Stimulated activated CD4-positive, alpha-beta T cell treated with anti-CD3 and anti-CD28 coated beads, Interleukin-15, amount 100 ng/mL, for 24 hours (primary cell): ENCODE data around the gene BUB1B.

ENCODE experiments used
- DNase-seq: peaks from one replicate; pipeline ENCODE4 v3.0.0-alpha.2; 2020

BUB1B gene

DNA sequence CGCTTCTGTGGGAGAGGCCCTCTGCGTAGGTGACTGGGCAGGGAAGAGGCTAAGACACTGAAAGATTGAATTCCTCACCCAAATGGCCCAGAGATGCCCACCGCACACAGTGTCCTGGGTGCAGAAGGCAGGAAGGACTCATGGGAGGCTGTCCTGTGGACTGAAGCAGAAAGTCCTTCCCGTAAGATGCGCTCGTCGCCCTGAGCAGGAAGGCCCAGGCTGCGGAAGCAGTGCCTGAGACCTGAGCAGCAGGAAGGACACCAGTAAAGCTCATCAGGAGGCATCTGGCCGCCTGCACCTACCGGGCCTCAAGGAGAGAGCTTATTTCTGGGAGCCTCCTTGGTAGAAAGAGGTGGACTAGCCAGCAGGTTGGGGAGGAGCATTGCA, 81.3 kb downstream of the BUB1B start:
- no peak for DNase-seq

DNA sequence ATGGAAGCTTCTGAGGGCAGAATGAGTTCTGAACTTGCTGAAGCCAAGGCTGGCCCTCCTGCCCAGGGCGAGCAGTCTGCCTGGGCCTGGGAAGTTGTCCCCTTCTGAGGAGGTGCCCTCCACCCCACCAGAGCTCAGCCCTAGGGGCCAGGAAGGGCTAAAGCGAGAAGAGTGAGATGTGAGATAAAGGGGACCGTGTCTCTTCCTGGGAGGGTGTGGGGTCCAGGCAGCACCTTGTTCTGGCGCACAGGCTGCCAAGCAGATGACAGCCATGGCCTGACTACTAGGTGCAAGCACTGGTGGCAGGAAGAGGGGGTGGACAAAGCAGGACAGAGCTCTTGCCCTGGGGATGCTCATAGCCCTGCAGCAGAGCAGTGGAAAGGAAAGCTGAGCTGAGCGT, 81.7 kb downstream of the BUB1B start:
- DNase-seq, result no peak

GRCh38 chr15:40243126-40243810, 82.4 kb downstream of the BUB1B start:
- no peak for DNase-seq

- no peak for DNase-seq
Measured at GRCh38 chr15:40244961-40245523, 84.2 kb downstream of the BUB1B start.

DNA sequence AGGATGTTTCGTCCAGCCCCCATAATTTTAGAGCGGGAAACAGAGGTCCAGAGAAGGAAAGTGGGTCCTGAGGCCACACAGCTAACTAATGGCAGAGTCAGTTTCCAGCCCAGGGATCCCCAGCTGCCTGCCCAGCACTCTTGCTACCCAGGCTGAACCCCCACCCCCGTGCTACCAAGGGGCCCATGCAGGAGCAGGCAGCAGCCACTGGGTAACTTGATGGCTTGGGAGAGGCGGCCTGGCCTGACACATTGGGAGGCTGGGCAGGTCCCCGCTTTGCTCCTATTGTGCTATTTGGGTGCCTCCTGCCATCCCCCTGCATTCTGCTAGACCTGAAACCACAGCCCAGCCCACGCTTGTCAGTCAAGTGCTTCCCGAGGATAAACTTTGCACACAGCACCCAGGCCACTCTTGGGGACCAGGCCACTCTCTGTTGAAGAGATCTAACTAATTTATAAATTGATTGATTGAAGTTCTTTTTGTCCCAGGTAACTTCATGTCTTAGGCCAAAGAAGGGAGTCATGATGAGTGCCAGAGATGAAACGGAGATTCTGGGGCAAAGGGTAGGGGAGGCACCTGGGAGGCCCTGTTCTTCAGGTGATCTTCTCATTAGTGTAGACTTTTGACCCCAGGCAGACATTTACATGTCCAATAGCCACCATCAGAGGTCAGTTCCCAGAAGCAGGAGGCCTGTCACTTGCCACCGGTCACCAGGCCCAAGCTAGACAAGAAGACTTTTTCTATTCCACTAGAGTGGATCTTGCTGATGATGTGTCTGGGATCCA, 85.0 kb downstream of the BUB1B start:
- DNase-seq, result no peak

GRCh38 chr15:40246496-40247280, 85.8 kb downstream of the BUB1B start:
- no peak for DNase-seq

- DNase-seq, result no peak
Measured at GRCh38 chr15:40247406-40247971, 86.6 kb downstream of the BUB1B start.

GRCh38 chr15:40248006-40248783, 87.3 kb downstream of the BUB1B start:
- no peak for DNase-seq

DNA sequence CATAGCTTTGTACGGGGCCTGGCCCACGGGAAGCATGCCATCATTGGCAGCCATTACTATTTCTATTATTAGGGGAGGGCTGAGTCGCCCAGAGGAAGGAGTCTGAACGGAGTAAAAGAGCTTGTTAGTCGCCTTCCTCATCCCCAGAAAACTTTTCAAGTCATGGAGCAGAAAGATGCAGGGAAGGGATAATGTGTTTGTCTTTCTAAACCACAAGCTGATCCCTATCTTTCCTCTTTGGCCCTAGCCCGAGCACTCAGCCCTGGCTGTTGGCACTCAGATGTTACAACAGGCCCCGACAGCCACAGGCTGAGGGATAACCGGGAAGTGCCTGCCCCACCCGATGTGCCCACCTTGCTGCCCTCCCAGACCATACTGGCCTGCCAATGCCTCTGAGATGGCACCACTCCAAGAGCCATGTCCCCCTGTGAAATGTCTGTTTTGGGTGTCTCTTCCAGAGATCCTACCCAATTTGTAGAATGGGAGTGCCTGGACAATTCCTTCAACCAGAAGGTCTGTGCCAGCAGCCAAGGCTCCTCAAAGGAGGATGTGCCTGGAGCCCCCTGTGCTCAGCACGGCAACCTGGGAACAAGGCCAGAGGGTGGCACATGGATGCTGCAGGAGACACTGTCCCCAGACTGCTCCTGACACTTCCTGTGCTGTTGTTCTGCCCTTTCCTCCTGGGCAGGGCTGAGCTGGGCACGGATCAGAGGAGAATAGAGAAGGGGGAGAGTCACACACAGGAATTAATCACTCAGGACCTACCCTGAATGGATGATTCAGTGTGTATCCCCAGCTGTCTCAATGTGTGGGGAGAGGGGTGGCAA, 88.8 kb downstream of the BUB1B start:
- no peak for DNase-seq

GRCh38 chr15:40250304-40250656, 89.4 kb downstream of the BUB1B start:
- no peak for DNase-seq

DNA sequence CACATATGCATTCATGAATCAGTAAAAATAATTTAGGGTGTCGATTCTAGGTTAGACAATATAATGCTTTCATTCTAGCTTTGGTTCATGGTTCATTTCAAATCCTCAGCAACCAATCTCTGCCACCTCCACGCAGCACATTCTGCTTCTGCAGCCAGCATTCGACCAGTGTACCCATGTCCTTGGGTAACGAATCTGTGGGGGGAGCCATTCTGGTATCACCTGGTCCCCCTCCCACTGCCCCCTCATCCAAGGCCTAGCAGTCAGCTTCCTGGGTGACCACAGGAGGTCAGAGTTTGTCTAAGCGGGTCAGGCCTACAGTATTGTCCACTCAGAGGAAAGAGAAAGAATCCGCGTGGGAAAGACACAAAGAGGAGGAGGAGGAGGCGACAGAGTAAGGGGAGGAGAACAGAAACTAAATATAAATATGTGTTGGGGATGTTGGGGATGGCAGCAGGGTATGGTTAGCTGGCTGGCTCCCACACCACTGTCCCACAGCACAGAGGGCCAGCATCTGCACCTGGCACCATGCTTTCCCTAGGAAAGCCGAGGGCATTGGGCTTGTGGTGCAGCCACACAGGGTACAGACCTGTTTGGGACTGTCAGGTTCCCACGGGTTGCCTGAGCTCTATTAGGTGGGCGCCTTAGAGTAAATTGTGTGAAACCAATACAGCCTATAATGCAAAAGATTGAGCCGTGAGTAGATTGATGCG, 90.1 kb downstream of the BUB1B start:
- DNase-seq, result no peak

- DNase-seq, result no peak
Measured at GRCh38 chr15:40251486-40252140, 90.7 kb downstream of the BUB1B start.

DNA sequence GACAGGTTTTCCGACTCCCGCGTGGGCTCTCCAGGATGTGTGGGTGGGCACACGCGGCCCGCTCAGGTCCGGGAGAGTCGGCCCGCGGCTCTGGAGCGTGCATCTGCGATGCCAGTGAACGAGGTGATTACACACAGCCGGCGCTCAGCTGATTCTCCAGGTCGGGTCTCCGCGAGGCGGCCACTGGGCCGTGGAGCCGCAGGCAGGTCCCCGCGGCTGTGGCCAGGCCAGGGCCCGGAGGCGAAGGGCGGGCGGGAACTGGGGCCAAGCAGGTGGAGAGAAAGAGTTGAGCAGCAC, 91.2 kb downstream of the BUB1B start:
- no peak for DNase-seq

DNA sequence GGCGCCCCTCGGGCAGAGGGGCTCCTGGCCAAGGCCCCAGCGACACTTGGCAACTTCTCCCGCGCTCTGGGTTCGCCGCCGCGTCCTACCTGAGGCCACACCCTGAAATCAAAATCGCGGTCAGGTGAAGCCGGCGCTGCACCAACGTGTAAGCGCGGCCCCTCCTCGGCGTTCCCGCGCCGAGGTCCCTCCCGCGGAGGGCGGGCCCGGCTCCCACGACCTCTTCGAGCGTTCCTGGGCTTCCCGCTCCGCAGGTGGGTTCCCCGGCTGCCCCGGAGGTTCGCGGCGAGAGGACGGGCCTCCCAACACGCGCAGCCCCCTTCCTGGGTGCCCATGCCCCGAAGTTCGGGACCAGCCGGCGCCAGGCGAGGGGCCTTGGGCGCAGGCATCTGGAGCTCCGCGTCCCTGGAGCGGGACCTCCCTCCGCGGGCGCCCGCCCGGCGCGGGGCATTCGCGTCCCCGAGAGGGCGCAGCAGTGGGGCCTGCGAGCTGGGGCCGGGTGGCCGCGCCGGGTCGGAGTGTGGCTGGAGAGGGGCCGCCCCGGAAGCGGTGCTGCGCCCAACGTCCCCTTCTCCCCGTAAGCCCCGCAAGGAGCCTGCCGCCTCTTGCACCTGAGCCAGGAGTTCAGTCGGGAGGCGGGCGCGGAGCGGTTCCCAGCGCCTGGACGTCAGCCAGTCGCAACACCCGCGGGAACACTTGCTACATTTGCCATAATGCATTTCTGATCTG, 91.7 kb downstream of the BUB1B start:
- DNase-seq, result peak; percentile 41

- DNase-seq, result no peak
Measured at GRCh38 chr15:40253167-40253790, 92.4 kb downstream of the BUB1B start.

DNA sequence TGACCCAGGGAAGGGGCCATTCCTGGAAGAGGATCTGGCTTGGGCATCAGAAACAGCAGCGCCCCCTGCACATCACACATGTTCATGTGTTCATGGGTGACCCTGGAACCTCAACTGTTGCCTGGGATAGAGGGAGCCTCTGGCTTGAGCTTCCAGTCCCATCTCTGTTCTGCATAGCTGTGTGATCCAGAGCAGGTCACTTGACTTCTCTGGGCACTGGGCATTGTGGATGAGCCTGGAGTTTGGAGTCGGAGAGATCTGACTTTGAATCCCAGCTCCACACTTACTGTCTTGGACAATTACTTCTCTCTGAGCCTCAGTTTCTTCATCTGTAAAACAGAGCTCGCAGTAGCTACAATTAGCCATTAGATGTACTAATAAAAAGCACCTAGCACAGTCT, 93.6 kb downstream of the BUB1B start:
- DNase-seq, result no peak

DNA sequence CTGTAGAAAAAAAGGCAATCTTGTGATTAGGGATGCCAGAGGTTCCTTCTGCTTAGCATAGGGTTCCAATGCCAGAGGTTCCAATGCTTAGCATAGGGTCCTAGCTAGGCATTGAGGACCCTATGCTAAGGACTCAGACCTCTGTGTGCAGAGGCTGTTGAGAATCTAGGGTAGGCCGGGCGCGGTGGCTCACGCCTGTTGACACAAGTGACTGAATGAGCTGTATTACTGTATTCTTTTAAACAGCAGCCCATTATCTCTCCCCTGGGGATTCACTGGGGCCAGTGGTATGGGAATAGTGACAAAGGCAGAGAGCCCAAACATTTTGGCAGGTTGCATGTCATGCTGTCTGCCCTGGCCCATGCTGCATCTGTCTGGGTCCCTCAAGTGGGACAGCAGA, 94.2 kb downstream of the BUB1B start:
- no peak for DNase-seq

GRCh38 chr15:40256638-40257235, 95.9 kb downstream of the BUB1B start:
- no peak for DNase-seq
